Astrocyte (in vitro differentiated cells and primary cell): ENCODE data around the gene HDAC10. TPM values are rescaled to one million over a fixed set of nuclear protein-coding genes. Genes with fewer than 3 reads are reported as not detected.

ENCODE experiments used
- DNase-seq: peaks from one replicate; pipeline ENCODE4 v3.0.0-alpha.2; 2010; ENCODE audit warnings: low read depth
- FAIRE-seq: peaks from 2 replicates; lab custom pipeline; 2011; peaks lifted over from hg19 to GRCh38; lab: Jason Lieb, UNC
- H2AFZ ChIP-seq: 2 replicates; pipeline ENCODE4 v1.6.0; 2012; ENCODE audit warnings: low read depth, low read length, inconsistent platforms
- H3K27ac ChIP-seq: 2 replicates; pipeline ENCODE4 v1.5.1; 2011; ENCODE audit warnings: low read depth, low read length, inconsistent platforms
- H3K27me3 ChIP-seq: 2 replicates; pipeline ENCODE4 v1.6.0; 2011; ENCODE audit warnings: low read length, inconsistent platforms; ENCODE audit not compliant: insufficient read depth
- H3K36me3 ChIP-seq: 2 replicates; pipeline ENCODE4 v1.5.1; 2011; ENCODE audit warnings: low read length, inconsistent platforms; ENCODE audit not compliant: insufficient read depth
- H3K4me1 ChIP-seq: 2 replicates; pipeline ENCODE4 v1.5.1; 2011; ENCODE audit warnings: low read length, inconsistent platforms; ENCODE audit not compliant: insufficient read depth
- H3K4me2 ChIP-seq: 2 replicates; pipeline ENCODE4 v1.6.0; 2012; ENCODE audit warnings: low read length, inconsistent platforms
- H3K4me3 ChIP-seq: 2 replicates; pipeline ENCODE4 v1.5.1; 2011; ENCODE audit warnings: low read depth, mild to moderate bottlenecking, low read length, inconsistent platforms; ENCODE audit not compliant: insufficient read depth
- H3K79me2 ChIP-seq: 2 replicates; pipeline ENCODE4 v1.6.0; 2012; ENCODE audit warnings: mild to moderate bottlenecking, low read length, inconsistent platforms; ENCODE audit not compliant: insufficient read depth
- H3K9ac ChIP-seq: 2 replicates; pipeline ENCODE4 v1.6.0; 2012; ENCODE audit warnings: mild to moderate bottlenecking, low read length, inconsistent platforms
- H3K9me3 ChIP-seq: 2 replicates; pipeline ENCODE4 v1.5.1; 2012; ENCODE audit warnings: low read depth, mild to moderate bottlenecking, low read length, inconsistent platforms; ENCODE audit not compliant: insufficient read depth
- H4K20me1 ChIP-seq: 2 replicates; pipeline ENCODE4 v1.6.0; 2012; ENCODE audit warnings: low read length, inconsistent platforms; ENCODE audit not compliant: insufficient read depth
- H3K27ac Mint-ChIP-seq: one replicate; pipeline ENCODE4 v1.8.0; 2021; ENCODE audit warnings: mild to moderate bottlenecking, mixed read lengths; ENCODE audit not compliant: unreplicated experiment
- H3K27me3 Mint-ChIP-seq: one replicate; pipeline ENCODE4 v1.8.0; 2021; ENCODE audit warnings: low read depth, mixed read lengths; ENCODE audit not compliant: unreplicated experiment
- H3K36me3 Mint-ChIP-seq: one replicate; pipeline ENCODE4 v1.8.0; 2021; ENCODE audit warnings: low read depth, mixed read lengths; ENCODE audit not compliant: unreplicated experiment
- H3K4me1 Mint-ChIP-seq: one replicate; pipeline ENCODE4 v1.8.0; 2021; ENCODE audit warnings: low read depth, mixed read lengths; ENCODE audit not compliant: unreplicated experiment
- H3K4me3 Mint-ChIP-seq: one replicate; pipeline ENCODE4 v1.8.0; 2021; ENCODE audit warnings: mild to moderate bottlenecking, moderate library complexity, mixed read lengths; ENCODE audit not compliant: unreplicated experiment
- H3K9me3 Mint-ChIP-seq: one replicate; pipeline ENCODE4 v1.8.0; 2021; ENCODE audit warnings: mild to moderate bottlenecking, mixed read lengths; ENCODE audit not compliant: unreplicated experiment
- EZH2 ChIP-seq: IDR thresholded peaks from 2 replicates; pipeline ENCODE4 v1.6.1; 2012; ENCODE audit warnings: mild to moderate bottlenecking, low read length, inconsistent platforms; ENCODE audit not compliant: insufficient read depth
- total RNA-seq: library from RNA; stranded (reverse); gene quantifications from 2 replicates; pipeline ENCODE4 v1.2.1, GENCODE V29; 2021
- TF ChIP-seq, protein P1 (sequence below): IDR thresholded peaks from 2 replicates; pipeline ENCODE4 v1.5.1; 2011; ENCODE audit warnings: low read depth, mild to moderate bottlenecking, inconsistent platforms, low read length, moderate library complexity; ENCODE audit not compliant: insufficient read depth

Gene HDAC10
- total RNA-seq, 1 donor from 2014 or later, result 46.5 TPM

DNA sequence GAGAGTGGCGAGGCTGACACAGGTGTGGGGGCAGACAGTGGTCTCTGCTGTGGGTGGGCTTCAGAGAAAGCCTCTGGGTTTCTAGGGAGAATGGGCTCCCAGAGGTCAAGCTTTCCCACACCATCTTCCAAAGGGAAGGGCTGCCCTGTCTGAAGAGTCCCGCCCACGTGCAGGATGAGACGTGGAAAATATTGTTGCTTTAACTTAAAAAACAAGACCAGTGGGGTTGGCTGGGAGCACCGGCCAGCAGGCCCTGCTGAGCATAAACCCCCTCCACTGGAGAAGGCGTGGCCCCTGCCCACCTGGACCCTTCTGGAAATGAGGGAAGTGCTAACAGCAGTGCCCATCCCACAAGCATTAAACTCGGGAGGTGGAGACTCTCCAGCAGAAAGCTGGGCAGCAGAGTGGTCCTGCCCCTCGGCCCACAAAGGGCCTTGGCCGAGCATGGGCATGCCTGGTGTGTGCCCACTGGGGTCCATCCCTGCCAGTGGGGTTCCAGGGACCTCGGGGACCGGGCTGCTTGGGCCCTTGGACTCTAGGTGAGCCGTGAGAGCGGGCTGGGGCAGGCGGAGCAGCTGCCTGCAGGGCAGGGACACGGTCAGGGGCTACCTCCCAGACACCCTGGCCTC lies 34.9 kb downstream of the HDAC10 start:
- Mint-ChIP-seq H3K27me3 (no peaks in the 10 kb centered on the region), H3K9me3 (no peaks in the 10 kb centered on the region), H3K4me3 (no peak overlapping the region), H3K27ac (no peak overlapping the region), H3K36me3 (peaks cover 13% of the 10 kb centered on the region), H3K4me1 (no peaks in the 10 kb centered on the region)
- Histone ChIP-seq H3K4me1 (no peaks in the 10 kb centered on the region), H3K79me2 (peaks cover 40% of the 10 kb centered on the region), H3K36me3 (peaks cover 12% of the 10 kb centered on the region), H2AFZ (no peak overlapping the region), H3K27me3 (no peaks in the 10 kb centered on the region), H3K4me3 (no peak overlapping the region), H3K9me3 (no peaks in the 10 kb centered on the region), H3K9ac (no peak overlapping the region), H3K4me2 (no peak overlapping the region), H4K20me1 (peaks cover 75% of the 10 kb centered on the region), H3K27ac (no peak overlapping the region)
- no peak for DNase-seq
- TF ChIP-seq EZH2, result no peak
- TF ChIP-seq, protein P1, sequence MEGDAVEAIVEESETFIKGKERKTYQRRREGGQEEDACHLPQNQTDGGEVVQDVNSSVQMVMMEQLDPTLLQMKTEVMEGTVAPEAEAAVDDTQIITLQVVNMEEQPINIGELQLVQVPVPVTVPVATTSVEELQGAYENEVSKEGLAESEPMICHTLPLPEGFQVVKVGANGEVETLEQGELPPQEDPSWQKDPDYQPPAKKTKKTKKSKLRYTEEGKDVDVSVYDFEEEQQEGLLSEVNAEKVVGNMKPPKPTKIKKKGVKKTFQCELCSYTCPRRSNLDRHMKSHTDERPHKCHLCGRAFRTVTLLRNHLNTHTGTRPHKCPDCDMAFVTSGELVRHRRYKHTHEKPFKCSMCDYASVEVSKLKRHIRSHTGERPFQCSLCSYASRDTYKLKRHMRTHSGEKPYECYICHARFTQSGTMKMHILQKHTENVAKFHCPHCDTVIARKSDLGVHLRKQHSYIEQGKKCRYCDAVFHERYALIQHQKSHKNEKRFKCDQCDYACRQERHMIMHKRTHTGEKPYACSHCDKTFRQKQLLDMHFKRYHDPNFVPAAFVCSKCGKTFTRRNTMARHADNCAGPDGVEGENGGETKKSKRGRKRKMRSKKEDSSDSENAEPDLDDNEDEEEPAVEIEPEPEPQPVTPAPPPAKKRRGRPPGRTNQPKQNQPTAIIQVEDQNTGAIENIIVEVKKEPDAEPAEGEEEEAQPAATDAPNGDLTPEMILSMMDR, result no peak
- no peak for FAIRE-seq

DNA sequence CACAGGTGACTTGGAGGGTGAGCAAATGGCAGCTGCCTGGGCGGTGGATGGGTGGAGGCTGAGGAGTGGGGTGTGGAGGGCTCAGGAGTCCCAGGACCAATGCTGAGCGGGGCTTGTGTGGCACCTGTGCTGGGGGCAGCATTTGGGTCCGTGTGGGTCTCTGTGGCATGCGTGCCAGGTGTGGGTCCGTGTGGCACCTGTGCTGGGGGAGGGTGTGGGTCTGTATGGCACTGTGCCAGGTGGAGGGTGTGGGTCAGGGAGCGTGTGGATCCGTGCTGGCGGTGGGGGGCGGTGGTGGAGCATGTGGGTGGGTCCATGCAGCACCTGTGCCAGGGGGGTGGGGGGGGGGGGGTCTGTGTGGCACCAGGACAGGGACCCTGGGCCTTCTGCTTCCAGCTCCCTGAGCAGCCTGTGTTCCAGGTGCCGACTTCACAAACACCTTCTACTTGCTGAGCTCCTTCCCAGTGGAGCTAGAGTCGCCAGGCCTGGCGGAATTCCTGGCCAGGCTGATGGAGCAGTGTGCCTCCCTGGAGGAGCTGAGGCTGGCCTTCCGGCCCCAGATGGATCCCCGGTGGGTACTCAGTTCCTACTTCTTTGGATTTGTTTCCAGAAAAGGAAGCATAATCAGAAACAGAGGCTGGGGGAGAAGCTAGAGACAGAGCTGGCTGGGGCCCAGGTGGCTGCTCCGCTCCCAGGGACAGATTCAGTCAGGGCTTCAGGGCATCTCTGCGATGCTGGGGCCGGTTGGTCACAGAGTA lies 35.6 kb downstream of the HDAC10 start:
- Histone ChIP-seq H3K9ac (no peak overlapping the region), H3K9me3 (no peaks in the 10 kb centered on the region), H2AFZ (no peak overlapping the region), H3K4me2 (no peak overlapping the region), H3K4me1 (no peaks in the 10 kb centered on the region), H3K4me3 (no peak overlapping the region), H3K36me3 (peaks cover 15% of the 10 kb centered on the region), H4K20me1 (peaks cover 76% of the 10 kb centered on the region), H3K79me2 (peaks cover 46% of the 10 kb centered on the region), H3K27me3 (no peaks in the 10 kb centered on the region), H3K27ac (no peak overlapping the region)
- Mint-ChIP-seq H3K4me3 (no peak overlapping the region), H3K4me1 (no peaks in the 10 kb centered on the region), H3K27ac (peak overlapping the region; percentile 60), H3K9me3 (no peaks in the 10 kb centered on the region), H3K36me3 (peaks cover 13% of the 10 kb centered on the region), H3K27me3 (no peaks in the 10 kb centered on the region)
- TF ChIP-seq, protein P1, result no peak
- TF ChIP-seq EZH2, result no peak
- FAIRE-seq (no peak), DNase-seq (no peak)

DNA sequence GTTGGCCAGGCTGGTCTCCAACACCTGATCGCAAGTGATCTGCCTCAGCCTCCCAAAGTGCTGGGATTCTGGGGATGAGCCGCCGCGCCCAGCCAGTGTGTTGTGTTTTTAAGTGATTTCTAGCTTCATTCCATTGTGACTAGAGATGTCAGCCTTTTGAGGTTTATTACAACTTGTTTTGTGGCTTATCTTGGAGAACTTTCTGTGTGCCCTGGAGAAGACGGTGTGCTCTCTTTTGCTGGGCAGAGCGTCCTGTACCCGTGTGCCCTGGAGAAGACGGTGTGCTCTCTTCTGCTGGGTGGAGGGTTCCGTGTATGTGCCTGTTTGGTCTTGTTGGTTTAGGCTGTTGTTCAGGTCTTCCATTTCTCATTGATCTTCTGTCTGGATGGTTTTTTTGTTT lies 37.8 kb downstream of the HDAC10 start:
- H3K9me3 ChIP-seq, result no peaks in the 10 kb centered on the region
- no peaks in the 10 kb centered on the region for H3K9me3 Mint-ChIP-seq
- no peaks in the 10 kb centered on the region for H3K27me3 Mint-ChIP-seq
- no peak overlapping the region for H3K27ac ChIP-seq
- no peaks in the 10 kb centered on the region for H3K4me1 Mint-ChIP-seq
- H4K20me1 ChIP-seq, result peaks cover 72% of the 10 kb centered on the region
- H3K36me3 Mint-ChIP-seq, result peaks cover 16% of the 10 kb centered on the region
- H3K79me2 ChIP-seq, result peaks cover 49% of the 10 kb centered on the region
- H2AFZ ChIP-seq, result no peak overlapping the region
- H3K4me1 ChIP-seq, result no peaks in the 10 kb centered on the region
- H3K4me3 ChIP-seq, result no peak overlapping the region
- no peak overlapping the region for H3K4me3 Mint-ChIP-seq
- H3K4me2 ChIP-seq, result no peak overlapping the region
- no peak overlapping the region for H3K9ac ChIP-seq
- no peaks in the 10 kb centered on the region for H3K27me3 ChIP-seq
- DNase-seq (no peak), FAIRE-seq (no peak)
- no peak overlapping the region for H3K27ac Mint-ChIP-seq
- TF ChIP-seq EZH2, result no peak
- peaks cover 15% of the 10 kb centered on the region for H3K36me3 ChIP-seq
